OCI-LY1 (cell line): Measurements from ENCODE around the gene TMOD2.

Experiments used
- H2AFZ ChIP-seq: fragments of 200-600 bp; sonication (generic), shearing (Covaris generic); 2 replicates; pipeline ENCODE4 v1.6.0; 2014; ENCODE audit warnings: antibody characterized with exemption, mild to moderate bottlenecking, low read length
- H3F3A ChIP-seq: fragments of 200-600 bp; sonication (generic), shearing (Covaris generic); 2 replicates; pipeline ENCODE4 v1.6.0; 2014; ENCODE audit warnings: mild to moderate bottlenecking, antibody characterized with exemption, low read length, moderate library complexity; ENCODE audit not compliant: insufficient read depth
- H3K27ac ChIP-seq: fragments of 200-600 bp; sonication (generic); 2 replicates; pipeline ENCODE4 v1.5.1; 2014; ENCODE audit warnings: low read length, mixed run types, mild to moderate bottlenecking, low read depth; ENCODE audit not compliant: poor library complexity, severe bottlenecking
- H3K27me3 ChIP-seq: fragments of 200-600 bp; sonication (generic); 2 replicates; pipeline ENCODE4 v1.6.0; 2014; ENCODE audit warnings: antibody characterized with exemption, mild to moderate bottlenecking, low read length, moderate library complexity; ENCODE audit not compliant: insufficient read depth
- H3K36me3 ChIP-seq: fragments of 200-600 bp; sonication (generic); 2 replicates; pipeline ENCODE4 v1.6.1; 2014; ENCODE audit warnings: mild to moderate bottlenecking, antibody characterized with exemption, low read length, moderate library complexity, mixed read lengths; ENCODE audit not compliant: insufficient read depth
- H3K4me1 ChIP-seq: fragments of 200-600 bp; sonication (generic); 2 replicates; pipeline ENCODE4 v1.5.1; 2014; ENCODE audit warnings: mild to moderate bottlenecking, low read length, moderate library complexity; ENCODE audit not compliant: insufficient read depth, severe bottlenecking
- H3K4me2 ChIP-seq: fragments of 200-600 bp; sonication (generic), shearing (Covaris generic); 2 replicates; pipeline ENCODE4 v1.6.1; 2014; ENCODE audit warnings: low read length
- H3K4me3 ChIP-seq: fragments of 200-600 bp; sonication (generic); 2 replicates; pipeline ENCODE4 v1.5.1; 2014; ENCODE audit warnings: low read length, low read depth, mild to moderate bottlenecking, mixed read lengths; ENCODE audit not compliant: poor library complexity, severe bottlenecking
- H3K79me2 ChIP-seq: fragments of 200-600 bp; shearing (Covaris generic); 2 replicates; pipeline ENCODE4 v1.6.1; 2016; ENCODE audit warnings: mixed run types, low read length, mixed read lengths; ENCODE audit not compliant: insufficient read depth
- H3K9ac ChIP-seq: fragments of 200-600 bp; sonication (generic), shearing (Covaris generic); 2 replicates; pipeline ENCODE4 v1.6.1; 2014; ENCODE audit warnings: mild to moderate bottlenecking, low read length, mixed read lengths
- H3K9me2 ChIP-seq: fragments of 200-600 bp; sonication (generic), shearing (Covaris generic); 2 replicates; pipeline ENCODE4 v1.6.1; 2014; ENCODE audit warnings: low read depth, mild to moderate bottlenecking, low read length, mixed read lengths
- H3K9me3 ChIP-seq: fragments of 200-600 bp; shearing (Covaris generic); 2 replicates; pipeline ENCODE4 v1.6.1; 2014; ENCODE audit warnings: low read length, mixed read lengths
- H4K20me1 ChIP-seq: fragments of 200-600 bp; sonication (generic), shearing (Covaris generic); 2 replicates; pipeline ENCODE4 v1.6.0; 2016; ENCODE audit warnings: mild to moderate bottlenecking, low read length; ENCODE audit not compliant: insufficient read depth
- CTCF ChIP-seq: fragments of 200-600 bp; sonication (generic), shearing (Covaris generic); IDR thresholded peaks from 2 replicates; pipeline ENCODE4 v1.5.1; 2017; ENCODE audit warnings: mild to moderate bottlenecking, antibody characterized with exemption, low read length, moderate library complexity, mixed read lengths
- EZH2 ChIP-seq: fragments of 200-600 bp; sonication (generic), shearing (Covaris generic); IDR thresholded peaks from 2 replicates; pipeline ENCODE4 v1.8.0; 2017; ENCODE audit warnings: borderline replicate concordance, mixed run types, mild to moderate bottlenecking, antibody characterized with exemption, low read length, moderate library complexity, mixed read lengths

TMOD2 gene

GRCh38 chr15:51842265-51842664, 90.9 kb downstream of the TMOD2 start:
- no peaks in the 10 kb centered on the region for H3F3A ChIP-seq
- no peak overlapping the region for H3K4me3 ChIP-seq

GRCh38 chr15:51842852-51843737, 91.7 kb downstream of the TMOD2 start:
- H3K9me3 ChIP-seq: no peaks in the 10 kb centered on the region
- no peaks in the 10 kb centered on the region for H3K27me3 ChIP-seq
- peaks cover 45% of the 10 kb centered on the region for H3K4me1 ChIP-seq
- H3K36me3 ChIP-seq: no peaks in the 10 kb centered on the region
- no peak overlapping the region for H2AFZ ChIP-seq
- H4K20me1 ChIP-seq: no peaks in the 10 kb centered on the region
- H3K9me2 ChIP-seq: no peaks in the 10 kb centered on the region
- H3K4me2 ChIP-seq: peak overlapping the region; percentile 18; the same call in 1 of the 2 replicates
- H3K4me3 ChIP-seq: no peak overlapping the region
- no peaks in the 10 kb centered on the region for H3F3A ChIP-seq
- H3K9ac ChIP-seq: peak overlapping the region; percentile 22; the same call in 1 of the 2 replicates
- TF ChIP-seq CTCF: no peak
- no peak for TF ChIP-seq EZH2
- H3K27ac ChIP-seq: peak overlapping the region; percentile 62
- peaks cover 69% of the 10 kb centered on the region for H3K79me2 ChIP-seq

More at GRCh38 chr15:51842265-51842664, 90.9 kb downstream of the TMOD2 start:
- Histone ChIP-seq H3K9ac (no peak overlapping the region), H4K20me1 (no peaks in the 10 kb centered on the region), H3K9me2 (no peaks in the 10 kb centered on the region), H3K9me3 (no peaks in the 10 kb centered on the region), H3K27ac (no peak overlapping the region), H2AFZ (no peak overlapping the region), H3K27me3 (no peaks in the 10 kb centered on the region), H3K4me1 (peaks cover 53% of the 10 kb centered on the region), H3K79me2 (peaks cover 69% of the 10 kb centered on the region), H3K36me3 (no peaks in the 10 kb centered on the region), H3K4me2 (no peak overlapping the region)
- TF ChIP-seq EZH2: no peak
- no peak for TF ChIP-seq CTCF

- no peaks in the 10 kb centered on the region for H3K9me2 ChIP-seq
- peaks cover 32% of the 10 kb centered on the region for H3K4me1 ChIP-seq
- no peak overlapping the region for H3K4me2 ChIP-seq
- no peaks in the 10 kb centered on the region for H3K27me3 ChIP-seq
- no peaks in the 10 kb centered on the region for H3F3A ChIP-seq
- H3K9ac ChIP-seq: no peak overlapping the region
- no peak overlapping the region for H3K27ac ChIP-seq
- H3K36me3 ChIP-seq: no peaks in the 10 kb centered on the region
- H3K4me3 ChIP-seq: no peak overlapping the region
- H2AFZ ChIP-seq: no peak overlapping the region
- H4K20me1 ChIP-seq: no peaks in the 10 kb centered on the region
- peaks cover 60% of the 10 kb centered on the region for H3K79me2 ChIP-seq
- no peaks in the 10 kb centered on the region for H3K9me3 ChIP-seq
- no peak for TF ChIP-seq EZH2
- TF ChIP-seq CTCF: no peak
Measured at GRCh38 chr15:51844747-51845426, 93.5 kb downstream of the TMOD2 start.
